ENCODE results near the gene RASGRP2.

Gene RASGRP2

DNA sequence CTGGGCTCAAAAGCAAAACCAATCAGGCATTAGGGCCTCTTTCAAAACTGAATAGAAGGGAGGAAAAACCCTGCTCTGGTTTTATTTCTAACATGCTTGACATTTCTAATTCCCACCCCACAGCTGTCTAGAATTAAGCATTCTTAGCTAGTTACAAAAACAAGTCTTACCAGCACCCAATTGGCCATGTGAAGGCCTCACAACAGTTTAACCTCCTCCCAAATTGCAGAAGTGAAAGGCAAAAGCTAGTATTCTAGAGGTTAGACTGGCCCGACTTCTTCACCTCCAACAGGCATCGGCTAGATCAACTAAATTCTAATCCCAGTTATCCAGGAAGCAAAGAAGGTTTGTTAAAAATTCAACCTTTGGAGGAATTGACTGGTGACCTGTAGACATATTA, 27.9 kb upstream of the RASGRP2 start:
- DNase-seq (ENCODE audit: low read depth in 1 of 2, low spot score in 1 of 2) = no peak

DNA sequence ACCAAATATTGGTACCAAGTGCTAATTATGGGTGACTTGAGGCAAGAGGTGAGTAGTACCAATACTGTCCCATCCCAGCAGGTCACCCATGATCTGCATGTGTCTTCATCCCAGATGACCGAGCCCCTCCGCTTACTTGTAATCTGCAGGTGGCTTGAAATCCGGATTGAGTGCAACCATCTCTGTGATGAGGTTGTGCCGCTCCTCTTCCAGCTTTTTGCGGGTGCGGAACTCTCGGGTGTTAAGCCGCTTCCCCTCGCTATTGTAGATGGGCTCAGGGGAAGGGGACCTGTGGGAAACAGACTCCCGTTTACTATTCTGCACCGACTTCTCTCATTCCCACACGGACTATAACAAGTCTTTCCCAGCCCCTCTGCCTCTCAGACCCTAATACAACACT, 26.2 kb upstream of the RASGRP2 start:
- DNase-seq (ENCODE audit: low read depth in 1 of 2, low spot score in 1 of 2) = no peak

- DNase-seq (ENCODE audit: low read depth in 1 of 2, low spot score in 1 of 2) = no peak
These were observed 25.3 kb upstream of the RASGRP2 start for GRCh38 chr11:64769283-64769682.

GRCh38 chr11:64768300-64768694, 24.4 kb upstream of the RASGRP2 start:
- DNase-seq (ENCODE audit: low read depth in 1 of 2, low spot score in 1 of 2) = no peak

DNA sequence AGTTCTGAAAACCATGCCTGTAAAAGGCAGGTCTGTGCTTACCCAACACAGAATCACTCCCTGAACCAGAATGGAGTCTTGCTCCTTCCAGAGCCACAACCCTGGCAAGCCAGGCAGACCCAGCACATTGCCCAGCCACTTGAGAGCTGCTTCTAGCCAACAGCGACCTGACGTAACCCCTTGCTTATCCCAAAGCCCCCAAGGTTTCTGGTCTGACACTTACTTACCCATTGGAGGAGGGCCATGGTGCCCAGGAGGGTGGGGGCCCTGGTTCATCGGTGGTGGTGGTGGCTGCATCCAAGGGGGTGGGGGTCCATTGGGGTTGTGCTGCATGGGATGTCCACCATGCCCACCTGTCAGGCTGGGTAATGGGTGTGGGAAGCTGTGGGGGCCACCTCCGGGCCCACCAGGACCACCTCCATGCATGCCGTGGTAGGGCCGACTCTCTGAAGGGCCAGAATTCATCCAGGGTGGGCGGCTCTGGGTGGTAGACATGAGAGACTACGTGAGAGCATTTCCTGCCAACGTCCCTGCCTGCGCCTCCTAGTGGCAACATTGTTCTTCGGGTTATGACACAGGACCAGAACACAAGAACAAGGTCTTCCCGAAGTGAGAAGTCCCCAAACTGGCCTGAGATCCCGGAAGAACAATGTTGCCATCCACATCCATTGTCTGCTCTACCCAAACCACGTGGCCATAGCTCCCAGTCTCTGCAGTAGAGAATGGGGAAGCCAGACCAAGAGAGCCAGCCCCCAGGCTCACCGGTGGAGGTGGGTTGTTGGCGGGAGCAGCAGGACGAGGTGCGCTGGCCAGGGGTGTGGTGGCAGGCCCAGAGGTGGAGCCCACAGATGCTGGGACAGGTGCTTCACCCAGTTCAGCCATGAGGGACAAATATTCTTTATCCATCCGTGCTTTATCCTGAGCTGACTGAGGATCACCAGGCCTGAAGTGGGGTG, 23.7 kb upstream of the RASGRP2 start:
- DNase-seq (ENCODE audit: low read depth in 1 of 2, low spot score in 1 of 2) = peak; percentile 54 to 55

GRCh38 chr11:64766881-64767280, 22.9 kb upstream of the RASGRP2 start:
- no peak for DNase-seq (ENCODE audit: low read depth in 1 of 2, low spot score in 1 of 2)

GRCh38 chr11:64765851-64766665, 22.1 kb upstream of the RASGRP2 start:
- no peak for DNase-seq (ENCODE audit: low read depth in 1 of 2, low spot score in 1 of 2)

DNA sequence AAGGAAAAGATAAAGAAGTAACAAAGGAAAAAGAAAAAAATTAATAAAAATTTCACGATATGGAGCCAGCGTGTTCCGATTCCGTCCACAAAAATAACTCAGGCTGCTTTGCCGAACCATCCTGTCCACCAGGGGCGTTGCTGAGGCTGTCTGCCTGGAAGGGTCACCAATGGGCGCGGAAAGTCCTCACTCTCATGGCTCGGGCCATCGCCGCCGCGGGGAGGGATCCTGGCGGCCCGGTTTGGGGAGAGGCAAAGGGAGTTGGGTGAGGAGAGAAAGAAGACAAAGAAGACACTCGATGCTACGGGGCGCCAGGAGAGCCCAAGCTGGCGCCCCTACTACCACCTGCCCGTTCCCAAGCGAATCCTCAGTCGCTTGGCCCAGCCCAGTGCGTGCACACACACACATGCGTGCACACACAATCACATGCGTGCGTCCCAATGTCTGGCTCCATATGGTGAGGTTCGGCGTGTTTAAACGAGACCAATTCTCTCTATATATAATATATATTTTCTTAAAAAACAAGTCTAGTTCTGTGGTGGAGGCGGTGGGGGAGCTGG, 21.4 kb upstream of the RASGRP2 start:
- DNase-seq (ENCODE audit: low read depth in 1 of 2, low spot score in 1 of 2) = no peak

GRCh38 chr11:64764753-64765152, 20.8 kb upstream of the RASGRP2 start:
- DNase-seq (ENCODE audit: low read depth in 1 of 2, low spot score in 1 of 2) = no peak

DNA sequence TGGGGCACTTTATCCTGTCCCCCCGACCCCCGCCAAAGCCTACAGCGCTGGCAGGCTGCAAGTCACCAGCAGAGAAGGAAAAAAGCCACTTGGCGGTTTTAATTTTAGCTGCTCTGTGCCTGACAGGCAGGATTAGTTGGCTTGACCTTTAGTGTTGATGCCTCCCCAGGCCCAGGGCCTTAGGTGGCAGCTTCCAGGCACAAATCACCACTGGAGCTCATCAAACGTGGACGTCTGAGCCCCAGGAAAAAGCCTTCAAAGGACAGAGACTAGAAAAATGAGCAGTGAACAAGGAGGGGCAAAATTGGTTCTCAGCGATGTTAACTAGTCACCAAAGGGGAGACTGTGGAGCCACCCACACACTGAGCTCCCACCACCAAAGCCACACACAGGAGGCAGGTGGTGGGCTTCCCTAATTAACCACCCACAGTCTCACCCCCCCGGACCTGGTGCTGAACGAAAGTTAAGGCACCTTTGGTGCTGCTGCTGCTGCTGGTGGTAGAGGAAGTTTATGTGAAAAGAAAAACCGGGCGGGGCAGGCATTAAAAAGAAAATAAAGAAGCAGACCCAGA, 20.2 kb upstream of the RASGRP2 start:
- DNase-seq (ENCODE audit: low read depth in 1 of 2, low spot score in 1 of 2) = no peak

DNA sequence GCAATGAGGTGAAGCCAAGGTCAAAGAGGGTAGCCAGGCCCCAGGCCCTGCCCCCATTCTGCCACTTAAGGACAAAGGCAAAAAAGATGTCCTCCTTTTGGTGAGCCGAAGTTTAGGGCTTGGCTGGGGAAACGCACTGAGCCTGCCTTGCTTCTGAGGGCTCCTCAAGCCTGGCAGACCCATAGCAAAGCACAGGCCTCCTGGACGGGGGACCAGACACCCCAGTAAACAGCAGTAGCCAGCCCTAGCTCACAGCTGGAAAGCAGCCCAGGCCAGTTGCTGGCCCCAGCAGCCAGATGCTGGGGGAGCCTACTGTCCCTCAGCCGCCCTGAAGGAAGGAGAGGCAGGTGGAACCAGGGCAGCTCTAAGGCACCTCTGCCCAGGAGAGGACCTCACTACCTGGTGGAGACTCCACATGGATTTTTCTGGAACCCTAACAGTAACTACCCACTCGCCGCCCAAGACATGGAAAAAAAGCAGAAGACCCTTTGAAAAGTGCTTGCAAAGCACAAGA, 19.6 kb upstream of the RASGRP2 start:
- no peak for DNase-seq (ENCODE audit: low read depth in 1 of 2, low spot score in 1 of 2)

- no peak for DNase-seq (ENCODE audit: low read depth in 1 of 2, low spot score in 1 of 2)
These were observed 19.0 kb upstream of the RASGRP2 start for GRCh38 chr11:64762674-64763525.

- no peak for DNase-seq (ENCODE audit: low read depth in 1 of 2, low spot score in 1 of 2)
These were observed 18.3 kb upstream of the RASGRP2 start for GRCh38 chr11:64762277-64762673.

- DNase-seq (ENCODE audit: low read depth in 1 of 2, low spot score in 1 of 2) = no peak
These were observed 16.9 kb upstream of the RASGRP2 start for GRCh38 chr11:64760759-64761420.

DNA sequence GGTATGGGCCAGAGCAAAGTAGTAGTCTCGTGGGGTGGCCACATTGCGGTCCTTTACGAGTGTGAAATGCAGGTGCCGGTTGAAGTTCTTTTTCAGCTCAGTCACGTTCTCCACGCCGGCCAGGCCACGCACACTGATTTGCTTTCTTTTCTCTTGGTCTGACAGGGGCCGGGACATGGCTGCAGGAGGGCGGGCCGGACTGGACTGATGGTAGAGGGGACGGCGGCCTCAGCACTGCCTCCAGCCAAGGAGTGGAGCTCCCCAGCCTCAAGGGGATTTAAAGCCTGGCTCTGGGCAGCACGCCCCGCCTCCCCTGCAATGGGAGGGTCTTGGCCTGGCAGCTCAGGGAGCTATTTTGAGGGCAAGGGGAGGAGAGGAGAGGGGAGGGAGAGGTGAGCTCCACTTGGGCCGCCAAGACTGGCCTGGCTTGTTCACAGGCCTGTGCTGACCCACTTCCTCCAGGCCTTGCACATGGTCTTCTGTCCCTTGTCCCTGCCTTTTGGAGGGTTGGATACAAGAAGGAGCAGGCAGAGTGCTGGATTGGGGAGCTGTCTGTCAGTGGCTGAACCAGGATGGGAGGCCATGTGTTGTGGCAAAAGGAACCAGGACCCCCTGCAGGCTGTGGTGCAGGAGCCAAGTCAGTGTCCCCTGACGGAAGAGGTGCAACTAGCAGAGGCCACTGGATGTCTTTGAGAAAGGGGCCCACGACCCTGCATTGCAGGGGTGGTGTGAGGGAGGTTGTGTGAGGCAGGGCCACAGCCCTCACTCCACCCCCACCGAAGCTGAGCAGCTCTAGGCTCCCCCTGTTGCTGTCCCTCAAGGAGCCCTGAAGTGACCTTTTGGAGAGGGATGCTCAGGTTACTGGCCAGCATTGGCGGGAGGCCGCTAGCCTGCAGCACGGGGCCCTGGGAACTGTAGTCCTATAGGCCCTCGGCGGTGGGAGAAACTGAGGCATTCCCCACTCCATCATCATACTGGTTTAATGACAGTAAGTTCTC, 16.1 kb upstream of the RASGRP2 start, which contains the start of gene PYGM:
PYGM (minus strand) TSS at position 253 of the 998 bp plus-strand sequence; CDS start at position 177, 76 bp downstream.
- DNase-seq (ENCODE audit: low read depth in 1 of 2, low spot score in 1 of 2) = no peak

- no peak for DNase-seq (ENCODE audit: low read depth in 1 of 2, low spot score in 1 of 2)
These were observed 15.3 kb upstream of the RASGRP2 start for GRCh38 chr11:64759131-64759721.

GRCh38 chr11:64758330-64759079, 14.6 kb upstream of the RASGRP2 start:
- DNase-seq (ENCODE audit: low read depth in 1 of 2, low spot score in 1 of 2) = no peak
